HL-60 (cell line): ENCODE results near the gene ACCSL.

Experiments used
- DNase-seq, 2 experiments: peaks; one replicate each; pipeline ENCODE4 v3.0.0-alpha.2; 2010 to 2020; ENCODE audit warnings: low read depth in 1 of 2, low spot score in 1 of 2
- H3K27ac ChIP-seq: fragments of 250-450 bp; sonication (Bioruptor Pico); replicated peaks from 2 replicates; pipeline ENCODE4 v1.5.1; 2020; ENCODE audit warnings: mild to moderate bottlenecking, moderate library complexity
- H3K27me3 ChIP-seq: fragments of 250-450 bp; sonication (Bioruptor Pico); 2 replicates; pipeline ENCODE4 v1.5.1; 2021; ENCODE audit warnings: mild to moderate bottlenecking, moderate library complexity; ENCODE audit not compliant: insufficient read depth, poor library complexity, severe bottlenecking
- H3K4me3 ChIP-seq: replicated peaks from 2 replicates; pipeline ENCODE4 v1.5.1; 2011; ENCODE audit warnings: mild to moderate bottlenecking, control low read depth, low read length; ENCODE audit not compliant: insufficient read depth
- GABPA ChIP-seq: IDR thresholded peaks from 2 replicates; pipeline ENCODE4 v1.6.1; 2012; ENCODE audit warnings: low read depth
- POLR2AphosphoS5 ChIP-seq: IDR thresholded peaks from 2 replicates; pipeline ENCODE4 v1.6.1; 2012; ENCODE audit warnings: low read depth
- SPI1 ChIP-seq: IDR thresholded peaks from 2 replicates; pipeline ENCODE4 v1.6.1; 2012; ENCODE audit warnings: low read depth, mild to moderate bottlenecking, borderline replicate concordance
- TF ChIP-seq, protein P1 (sequence below): IDR thresholded peaks from 2 replicates; pipeline ENCODE4 v1.6.1; 2012; ENCODE audit warnings: low read depth; ENCODE audit not compliant: insufficient replicate concordance
- TF ChIP-seq, protein P2 (sequence below): IDR thresholded peaks from one replicate; pipeline ENCODE4 v1.5.1; 2011; ENCODE audit warnings: low read length, control low read depth, inconsistent platforms; ENCODE audit not compliant: insufficient read depth

The ACCSL gene

DNA sequence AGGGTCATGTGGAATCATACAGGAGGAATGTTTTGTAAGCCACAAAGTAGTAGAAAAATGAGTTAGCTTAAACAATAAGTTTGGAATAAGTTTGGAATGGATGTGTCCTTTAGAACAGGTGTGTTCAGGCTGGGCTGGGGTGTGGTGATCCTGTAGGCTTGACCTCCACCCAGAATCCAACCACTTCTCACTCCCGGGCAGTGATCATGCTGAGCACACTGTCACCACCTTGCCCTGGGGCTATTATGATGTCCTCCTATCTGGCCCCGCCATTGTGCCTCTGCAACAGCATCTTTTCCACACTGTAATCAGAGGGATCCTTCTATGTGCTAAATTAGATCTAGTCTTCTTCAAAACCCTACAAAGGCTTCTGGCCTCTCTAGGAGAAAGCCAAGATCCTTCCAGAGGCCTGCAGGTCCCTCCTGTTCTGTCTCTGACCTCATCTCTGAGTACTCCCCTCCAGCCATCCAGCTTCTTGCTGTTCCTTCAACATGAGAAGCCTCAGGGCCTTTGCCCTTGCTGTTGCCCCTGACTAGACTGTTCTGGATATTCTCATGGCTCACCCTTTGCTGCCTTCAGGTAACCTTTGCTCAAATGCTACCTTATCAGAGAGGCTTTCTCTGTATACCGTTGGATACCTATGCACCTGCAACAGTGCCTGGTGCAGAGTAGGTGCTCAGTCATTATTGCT lies 18.8 kb upstream of the ACCSL start:
- DNase-seq = no peak
- no peak overlapping the region for H3K4me3 ChIP-seq
- H3K27ac ChIP-seq = no peak overlapping the region
- TF ChIP-seq SPI1 (no peak), POLR2AphosphoS5 (no peak), GABPA (no peak)
- TF ChIP-seq, protein P1, sequence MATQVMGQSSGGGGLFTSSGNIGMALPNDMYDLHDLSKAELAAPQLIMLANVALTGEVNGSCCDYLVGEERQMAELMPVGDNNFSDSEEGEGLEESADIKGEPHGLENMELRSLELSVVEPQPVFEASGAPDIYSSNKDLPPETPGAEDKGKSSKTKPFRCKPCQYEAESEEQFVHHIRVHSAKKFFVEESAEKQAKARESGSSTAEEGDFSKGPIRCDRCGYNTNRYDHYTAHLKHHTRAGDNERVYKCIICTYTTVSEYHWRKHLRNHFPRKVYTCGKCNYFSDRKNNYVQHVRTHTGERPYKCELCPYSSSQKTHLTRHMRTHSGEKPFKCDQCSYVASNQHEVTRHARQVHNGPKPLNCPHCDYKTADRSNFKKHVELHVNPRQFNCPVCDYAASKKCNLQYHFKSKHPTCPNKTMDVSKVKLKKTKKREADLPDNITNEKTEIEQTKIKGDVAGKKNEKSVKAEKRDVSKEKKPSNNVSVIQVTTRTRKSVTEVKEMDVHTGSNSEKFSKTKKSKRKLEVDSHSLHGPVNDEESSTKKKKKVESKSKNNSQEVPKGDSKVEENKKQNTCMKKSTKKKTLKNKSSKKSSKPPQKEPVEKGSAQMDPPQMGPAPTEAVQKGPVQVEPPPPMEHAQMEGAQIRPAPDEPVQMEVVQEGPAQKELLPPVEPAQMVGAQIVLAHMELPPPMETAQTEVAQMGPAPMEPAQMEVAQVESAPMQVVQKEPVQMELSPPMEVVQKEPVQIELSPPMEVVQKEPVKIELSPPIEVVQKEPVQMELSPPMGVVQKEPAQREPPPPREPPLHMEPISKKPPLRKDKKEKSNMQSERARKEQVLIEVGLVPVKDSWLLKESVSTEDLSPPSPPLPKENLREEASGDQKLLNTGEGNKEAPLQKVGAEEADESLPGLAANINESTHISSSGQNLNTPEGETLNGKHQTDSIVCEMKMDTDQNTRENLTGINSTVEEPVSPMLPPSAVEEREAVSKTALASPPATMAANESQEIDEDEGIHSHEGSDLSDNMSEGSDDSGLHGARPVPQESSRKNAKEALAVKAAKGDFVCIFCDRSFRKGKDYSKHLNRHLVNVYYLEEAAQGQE = no peak
- TF ChIP-seq, protein P2, sequence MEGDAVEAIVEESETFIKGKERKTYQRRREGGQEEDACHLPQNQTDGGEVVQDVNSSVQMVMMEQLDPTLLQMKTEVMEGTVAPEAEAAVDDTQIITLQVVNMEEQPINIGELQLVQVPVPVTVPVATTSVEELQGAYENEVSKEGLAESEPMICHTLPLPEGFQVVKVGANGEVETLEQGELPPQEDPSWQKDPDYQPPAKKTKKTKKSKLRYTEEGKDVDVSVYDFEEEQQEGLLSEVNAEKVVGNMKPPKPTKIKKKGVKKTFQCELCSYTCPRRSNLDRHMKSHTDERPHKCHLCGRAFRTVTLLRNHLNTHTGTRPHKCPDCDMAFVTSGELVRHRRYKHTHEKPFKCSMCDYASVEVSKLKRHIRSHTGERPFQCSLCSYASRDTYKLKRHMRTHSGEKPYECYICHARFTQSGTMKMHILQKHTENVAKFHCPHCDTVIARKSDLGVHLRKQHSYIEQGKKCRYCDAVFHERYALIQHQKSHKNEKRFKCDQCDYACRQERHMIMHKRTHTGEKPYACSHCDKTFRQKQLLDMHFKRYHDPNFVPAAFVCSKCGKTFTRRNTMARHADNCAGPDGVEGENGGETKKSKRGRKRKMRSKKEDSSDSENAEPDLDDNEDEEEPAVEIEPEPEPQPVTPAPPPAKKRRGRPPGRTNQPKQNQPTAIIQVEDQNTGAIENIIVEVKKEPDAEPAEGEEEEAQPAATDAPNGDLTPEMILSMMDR = no peak
- H3K27me3 ChIP-seq = no peaks in the 10 kb centered on the region

DNA sequence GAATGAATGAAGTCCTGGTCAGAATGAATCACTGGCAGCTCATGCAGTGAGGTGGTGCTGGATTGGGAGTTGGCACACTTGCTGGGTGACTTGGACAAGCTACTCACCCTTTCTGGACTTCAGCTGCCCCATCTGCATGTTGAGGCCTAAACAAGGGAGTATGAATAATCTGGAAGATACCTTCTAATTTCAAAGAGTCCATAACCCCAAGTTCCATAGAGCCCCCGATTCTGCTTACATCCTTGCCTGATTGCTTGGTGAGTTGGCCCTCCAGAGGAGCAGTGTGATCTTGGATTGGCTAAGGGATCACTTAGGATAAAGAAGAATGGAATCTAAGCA lies 18.3 kb upstream of the ACCSL start:
- TF ChIP-seq SPI1 (no peak), POLR2AphosphoS5 (no peak), GABPA (no peak)
- TF ChIP-seq, protein P1 = no peak
- TF ChIP-seq, protein P2 = no peak
- Histone ChIP-seq H3K27me3 (no peaks in the 10 kb centered on the region), H3K4me3 (no peak overlapping the region), H3K27ac (no peak overlapping the region)
- no peak for DNase-seq

DNA sequence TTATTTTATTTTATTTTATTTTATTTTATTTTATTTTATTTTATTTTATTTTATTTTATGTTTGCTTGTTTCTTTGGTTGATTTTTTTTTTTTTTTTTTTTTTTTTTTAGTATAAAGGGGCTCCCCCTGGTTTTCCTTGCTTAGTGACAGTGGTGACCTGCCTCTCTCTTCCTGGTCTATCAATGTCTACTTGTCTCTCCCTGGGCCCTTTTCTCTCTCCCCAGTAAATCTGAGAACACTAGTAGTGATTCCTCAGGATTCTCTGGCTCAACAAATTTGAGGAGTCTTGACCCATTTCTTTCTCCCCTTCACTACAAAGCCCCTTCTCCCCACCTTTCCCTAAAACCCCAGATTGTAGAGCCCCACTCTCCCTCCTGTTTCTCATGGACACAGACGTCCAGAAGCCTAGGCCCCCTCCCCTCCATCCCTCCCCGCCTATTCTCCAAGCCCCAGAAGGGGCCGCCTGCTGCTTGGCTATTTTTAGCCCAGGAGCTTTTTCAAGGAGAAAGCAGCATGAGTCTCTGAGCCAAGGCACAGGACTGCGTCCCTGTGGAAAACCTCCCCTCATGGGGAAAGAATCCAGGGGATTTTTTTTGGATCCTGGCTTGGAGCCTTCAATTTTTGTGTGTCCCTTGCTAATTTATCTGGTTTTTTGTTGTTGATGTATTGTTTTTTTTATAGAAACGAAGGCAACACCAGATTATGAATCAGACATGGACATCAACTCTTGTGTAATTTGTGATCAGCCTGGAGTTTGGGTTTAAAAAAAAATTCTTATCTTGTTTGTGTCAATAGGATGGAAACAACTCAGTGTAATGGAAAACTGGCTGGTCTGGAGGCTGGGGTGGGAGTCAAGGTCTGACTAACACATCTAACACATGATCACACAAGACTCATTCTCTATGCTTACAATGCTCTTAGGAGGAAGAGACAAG lies 17.5 kb upstream of the ACCSL start:
- TF ChIP-seq, protein P1 = no peak
- TF ChIP-seq SPI1 (no peak), POLR2AphosphoS5 (no peak), GABPA (no peak)
- no peak overlapping the region for H3K27ac ChIP-seq
- no peak overlapping the region for H3K4me3 ChIP-seq
- no peaks in the 10 kb centered on the region for H3K27me3 ChIP-seq
- DNase-seq = no peak
